ENCODE data around the gene PEX26. TPM values are rescaled to one million over a fixed set of nuclear protein-coding genes. Genes with fewer than 3 reads are reported as not detected.
A peak's percentile ranks its signal among the peaks of the same experiment; 100 is the strongest.
"Not testable (repeated sequence)": the region's sequence is repeated elsewhere in the genome, so short reads cannot be mapped to it uniquely, and the experiment has no call there.

Gene PEX26
- total and polyA plus RNA-seq, 9 donors, result 13.0 to 33.4 (median 23.5) TPM

- no peak overlapping the region for H3K27ac ChIP-seq
- peaks cover 11% of the 10 kb centered on the region for H3K4me1 ChIP-seq (ENCODE audit: insufficient read depth)
- H3K27me3 ChIP-seq, result no peaks in the 10 kb centered on the region
- DNase-seq, result no peak
- H3K9me3 ChIP-seq, result no peaks in the 10 kb centered on the region
- H3K36me3 ChIP-seq, result no peaks in the 10 kb centered on the region
- 63 to 70% (median 65%) methylated on average over 13 of the region's 13 CpGs for WGBS, 3 donors
- no peak overlapping the region for H3K4me3 ChIP-seq
- TF ChIP-seq EP300 (IDR thresholded peaks at IDR 0.05) (no peak), CTCF (IDR thresholded peaks at IDR 0.05) (no peak), POLR2A (IDR thresholded peaks at IDR 0.05) (no peak)
- intact Hi-C loops (cut with DNase I), result no loop called here
These were observed 16.9 kb upstream of the PEX26 start for GRCh38 chr22:18060646-18061620.

DNA sequence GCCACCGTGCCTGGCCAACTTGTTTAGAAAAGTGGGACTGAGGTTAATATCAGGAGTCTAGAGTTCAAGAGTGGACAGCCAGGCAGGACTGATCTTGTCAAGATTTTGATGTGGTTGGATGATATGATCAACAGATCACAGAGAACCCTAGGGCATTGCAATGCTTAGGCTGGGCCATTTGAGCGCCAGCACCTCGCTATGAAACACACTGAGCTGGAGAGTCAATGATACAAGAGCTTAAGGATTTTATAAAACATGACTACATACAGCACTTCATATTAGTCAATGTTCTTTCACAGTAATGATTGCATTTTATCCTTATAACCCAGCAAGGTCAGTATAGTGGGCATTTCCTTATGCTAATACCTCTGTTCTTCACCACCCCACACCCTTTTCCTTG lies 15.4 kb upstream of the PEX26 start:
- Histone ChIP-seq H3K27ac (no peak overlapping the region), H3K4me1 (ENCODE audit: insufficient read depth) (peaks cover 2% of the 10 kb centered on the region), H3K9me3 (no peaks in the 10 kb centered on the region), H3K36me3 (no peaks in the 10 kb centered on the region), H3K4me3 (no peak overlapping the region), H3K27me3 (no peaks in the 10 kb centered on the region)
- TF ChIP-seq POLR2A (IDR thresholded peaks at IDR 0.05), result no peak
- TF ChIP-seq EP300 (IDR thresholded peaks at IDR 0.05), result no peak
- no peak for TF ChIP-seq CTCF (IDR thresholded peaks at IDR 0.05)
- no peak for DNase-seq
- WGBS, 3 donors, result 95 to 96% (median 96%) methylated on average over 3 of the region's 3 CpGs
- intact Hi-C loops (cut with DNase I), result no loop called here

- DNase-seq, result no peak
- no peak overlapping the region for H3K27ac ChIP-seq
- H3K27me3 ChIP-seq, result no peaks in the 10 kb centered on the region
- intact Hi-C loops (cut with DNase I), result no loop called here
- TF ChIP-seq EP300 (IDR thresholded peaks at IDR 0.05) (no peak), POLR2A (IDR thresholded peaks at IDR 0.05) (no peak), CTCF (IDR thresholded peaks at IDR 0.05) (no peak)
- H3K4me1 ChIP-seq (ENCODE audit: insufficient read depth), result peaks cover 3% of the 10 kb centered on the region
- H3K36me3 ChIP-seq, result no peaks in the 10 kb centered on the region
- H3K9me3 ChIP-seq, result no peaks in the 10 kb centered on the region
- WGBS, 3 donors, result 69 to 78% (median 74%) methylated on average over 7 of the region's 7 CpGs
- H3K4me3 ChIP-seq, result no peak overlapping the region
These were observed 14.5 kb upstream of the PEX26 start for GRCh38 chr22:18063306-18063705.

- peak in 1 of 5 donors; percentile 16 for DNase-seq
- H3K36me3 ChIP-seq; H3K27ac ChIP-seq; H3K4me1 ChIP-seq (ENCODE audit: insufficient read depth); H3K9me3 ChIP-seq; H3K4me3 ChIP-seq; intact Hi-C loops (cut with DNase I); H3K27me3 ChIP-seq: not testable (repeated sequence)
- WGBS, 3 donors, result 57 to 71% (median 58%) methylated on average over 6 of the region's 6 CpGs
These were observed 14.1 kb upstream of the PEX26 start for GRCh38 chr22:18063715-18064114.

GRCh38 chr22:18064636-18065035 lies 13.2 kb upstream of the PEX26 start:
- peaks cover 3% of the 10 kb centered on the region for H3K4me1 ChIP-seq (ENCODE audit: insufficient read depth)
- no peak overlapping the region for H3K27ac ChIP-seq
- intact Hi-C loops (cut with DNase I), result no loop called here

More at GRCh38 chr22:18064636-18065035, 13.2 kb upstream of the PEX26 start:
- no peak for DNase-seq
- Histone ChIP-seq H3K4me3 (no peak overlapping the region), H3K36me3 (no peaks in the 10 kb centered on the region), H3K27me3 (no peaks in the 10 kb centered on the region), H3K9me3 (no peaks in the 10 kb centered on the region)
- TF ChIP-seq POLR2A (IDR thresholded peaks at IDR 0.05), result no peak
- WGBS, 3 donors, result 90 to 99% (median 90%) methylated on average over 7 of the region's 7 CpGs

Data from ovary (tissue), 9 donors.